GM12801 (cell line): ENCODE measurements around the gene OBI1.

ENCODE experiments used
- TF ChIP-seq, protein P1 (sequence below): IDR thresholded peaks from one replicate; pipeline ENCODE4 v1.5.1; 2011; ENCODE audit warnings: control low read depth; ENCODE audit not compliant: insufficient read length; ENCODE audit errors: extremely low read depth

OBI1 gene

GRCh38 chr13:78618411-78618810, 40.5 kb downstream of the OBI1 start:
- TF ChIP-seq, protein P1, sequence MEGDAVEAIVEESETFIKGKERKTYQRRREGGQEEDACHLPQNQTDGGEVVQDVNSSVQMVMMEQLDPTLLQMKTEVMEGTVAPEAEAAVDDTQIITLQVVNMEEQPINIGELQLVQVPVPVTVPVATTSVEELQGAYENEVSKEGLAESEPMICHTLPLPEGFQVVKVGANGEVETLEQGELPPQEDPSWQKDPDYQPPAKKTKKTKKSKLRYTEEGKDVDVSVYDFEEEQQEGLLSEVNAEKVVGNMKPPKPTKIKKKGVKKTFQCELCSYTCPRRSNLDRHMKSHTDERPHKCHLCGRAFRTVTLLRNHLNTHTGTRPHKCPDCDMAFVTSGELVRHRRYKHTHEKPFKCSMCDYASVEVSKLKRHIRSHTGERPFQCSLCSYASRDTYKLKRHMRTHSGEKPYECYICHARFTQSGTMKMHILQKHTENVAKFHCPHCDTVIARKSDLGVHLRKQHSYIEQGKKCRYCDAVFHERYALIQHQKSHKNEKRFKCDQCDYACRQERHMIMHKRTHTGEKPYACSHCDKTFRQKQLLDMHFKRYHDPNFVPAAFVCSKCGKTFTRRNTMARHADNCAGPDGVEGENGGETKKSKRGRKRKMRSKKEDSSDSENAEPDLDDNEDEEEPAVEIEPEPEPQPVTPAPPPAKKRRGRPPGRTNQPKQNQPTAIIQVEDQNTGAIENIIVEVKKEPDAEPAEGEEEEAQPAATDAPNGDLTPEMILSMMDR = no peak

GRCh38 chr13:78611040-78611439, 47.9 kb downstream of the OBI1 start:
- TF ChIP-seq, protein P1 = no peak

GRCh38 chr13:78610381-78610883, 48.5 kb downstream of the OBI1 start:
- TF ChIP-seq, protein P1 = no peak

DNA sequence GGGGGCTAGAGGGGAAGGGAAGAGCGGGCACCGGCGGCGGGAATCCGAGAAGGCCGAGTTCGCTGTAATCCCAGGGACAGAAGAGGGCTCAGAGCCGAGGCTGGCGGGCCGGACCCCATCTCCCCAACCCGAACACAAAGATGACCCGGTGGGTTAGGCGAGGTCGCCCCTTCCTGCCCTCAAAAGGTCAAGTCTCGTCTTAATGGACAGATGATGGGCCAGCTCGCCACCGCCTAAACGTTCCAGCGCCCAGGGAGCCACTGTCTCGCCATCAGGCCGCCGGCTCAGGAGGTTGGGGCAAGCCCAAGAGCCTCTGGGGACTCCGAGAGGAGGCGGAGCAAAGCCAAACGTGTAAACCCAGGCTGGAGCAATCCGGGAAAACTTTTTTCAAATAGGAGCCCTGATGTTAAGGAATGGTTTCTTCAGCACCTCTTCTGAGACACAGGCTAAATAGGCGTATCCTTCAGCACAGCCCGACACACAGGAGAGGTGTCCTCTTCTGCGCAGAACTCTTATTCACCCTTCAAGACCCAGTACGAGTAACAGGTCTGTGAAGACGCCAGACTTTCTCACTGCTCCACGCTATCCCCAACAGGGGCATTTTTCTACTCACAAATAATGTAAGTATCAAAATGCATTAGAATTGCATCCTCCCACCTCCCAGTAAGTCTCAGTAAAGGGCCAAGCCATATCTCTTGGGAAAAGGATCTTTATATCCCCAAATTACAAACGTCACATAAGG, 49.3 kb downstream of the OBI1 start:
- TF ChIP-seq, protein P1 = no peak

DNA sequence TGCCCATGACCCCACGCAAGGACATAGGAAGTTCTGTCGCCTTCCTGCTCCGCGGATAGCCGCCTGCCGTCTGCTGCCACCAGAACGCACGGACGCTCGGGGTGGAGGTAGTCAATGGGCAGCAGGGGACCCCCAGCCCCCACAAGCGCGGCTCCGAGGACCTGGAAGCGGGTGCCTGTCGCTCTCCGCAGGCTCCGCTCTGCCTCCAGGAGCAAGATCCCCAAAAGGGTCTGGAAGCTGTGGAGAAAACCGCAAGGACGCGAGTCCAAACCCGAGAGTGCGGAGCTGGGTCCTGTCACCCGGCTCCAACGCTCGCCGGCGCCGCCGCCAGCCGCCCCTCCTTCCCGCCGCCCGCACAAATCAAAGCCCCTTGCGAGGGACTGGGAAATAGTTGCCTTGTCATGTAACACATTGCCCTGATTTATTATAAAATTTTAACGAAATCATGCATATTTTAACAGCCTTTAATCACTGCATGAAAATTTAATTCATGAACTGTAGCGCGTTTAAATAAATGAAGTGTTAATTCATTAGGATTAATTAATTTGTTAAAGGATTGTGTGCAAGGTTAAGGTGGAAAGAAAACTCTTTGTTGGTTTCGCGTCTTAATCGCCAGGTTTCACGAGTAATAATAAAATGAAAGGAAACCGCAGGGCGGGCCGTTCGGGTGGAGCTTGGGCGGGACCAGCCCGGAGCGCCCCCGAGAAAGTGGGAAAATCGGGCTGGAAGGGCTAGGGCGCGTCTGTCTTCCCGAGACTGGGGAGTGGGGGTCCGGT, 50.1 kb downstream of the OBI1 start:
- TF ChIP-seq, protein P1 = no peak

GRCh38 chr13:78608252-78608687, 50.7 kb downstream of the OBI1 start:
- TF ChIP-seq, protein P1 = no peak

- TF ChIP-seq, protein P1 = no peak
These were observed 51.3 kb downstream of the OBI1 start for GRCh38 chr13:78607409-78608251.
